PFSK-1 (cell line): Measurements from ENCODE around the gene BCAP31.

Experiments used
- FOXP2 ChIP-seq: optimal IDR thresholded peaks from 2 replicates; pipeline ENCODE3; 2011; ENCODE audit warnings: borderline replicate concordance, control low read depth, inconsistent platforms; ENCODE audit not compliant: insufficient read depth; ENCODE audit errors: extremely low read length, extremely low read depth
- POLR2AphosphoS5 ChIP-seq: IDR thresholded peaks from 2 replicates; pipeline ENCODE4 v1.6.1; 2012; ENCODE audit warnings: low read depth, mild to moderate bottlenecking, control low read depth, low read length, moderate library complexity
- REST ChIP-seq, 2 experiments: IDR thresholded peaks; 2 replicates each; pipeline versions ENCODE4 v1.6.1 to v1.8.0; 2011 to 2012; ENCODE audit warnings: low read depth in 2 of 2, low read length in 2 of 2, control low read depth in 1 of 2, inconsistent platforms in 1 of 2, mild to moderate bottlenecking in 1 of 2, moderate library complexity in 1 of 2; ENCODE audit not compliant: insufficient read depth in 1 of 2
- SIN3A ChIP-seq: IDR thresholded peaks from 2 replicates; pipeline ENCODE4 v1.6.1; 2012; ENCODE audit warnings: mild to moderate bottlenecking, low read length, moderate library complexity, borderline replicate concordance; ENCODE audit not compliant: insufficient read depth
- TAF1 ChIP-seq: IDR thresholded peaks from 2 replicates; pipeline ENCODE4 v1.6.1; 2012; ENCODE audit warnings: low read length, control low read depth, borderline replicate concordance; ENCODE audit not compliant: insufficient read depth

BCAP31 gene

GRCh38 chrX:153692611-153693156 lies 31.5 kb downstream of the BCAP31 start:
- TF ChIP-seq REST (IDR thresholded peaks at IDR 0.05; ENCODE audit: insufficient read depth in 1 of 2, low read depth in 2 of 2, low read length in 2 of 2) (no peak), POLR2AphosphoS5 (no peak; the same call in 1 of the 2 replicates), TAF1 (no peak), FOXP2 (no peak), SIN3A (no peak)

- TF ChIP-seq FOXP2, result no peak
Measured at GRCh38 chrX:153692003-153692402, 32.2 kb downstream of the BCAP31 start.

DNA sequence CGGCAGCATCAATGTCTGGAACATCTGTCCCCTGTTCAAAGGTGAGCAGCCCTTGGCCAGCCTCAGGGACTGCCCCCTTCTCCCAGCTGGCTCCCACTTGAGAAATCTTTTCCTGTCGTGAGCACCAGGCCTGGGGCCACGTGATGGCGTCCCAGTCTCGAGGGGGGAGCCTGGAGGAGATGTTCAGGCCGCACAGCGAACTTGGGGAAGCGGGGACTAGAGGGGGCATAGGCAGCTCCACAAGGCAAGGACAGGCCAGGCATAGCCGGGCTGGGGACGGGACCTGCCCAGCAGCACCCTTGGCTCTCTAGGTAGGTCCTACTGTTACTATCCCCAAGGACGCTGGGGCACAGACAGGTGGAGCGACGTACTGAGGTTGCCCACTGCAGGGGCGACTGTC lies 33.7 kb downstream of the BCAP31 start:
- TF ChIP-seq SIN3A (no peak), TAF1 (no peak), POLR2AphosphoS5 (no peak)

GRCh38 chrX:153689654-153690465 lies 34.3 kb downstream of the BCAP31 start:
- TF ChIP-seq REST (IDR thresholded peaks at IDR 0.05; ENCODE audit: insufficient read depth in 1 of 2, low read depth in 2 of 2, low read length in 2 of 2) (no peak), FOXP2 (no peak), TAF1 (no peak), POLR2AphosphoS5 (no peak), SIN3A (no peak)

GRCh38 chrX:153688911-153689590 lies 35.1 kb downstream of the BCAP31 start:
- TF ChIP-seq SIN3A (no peak), POLR2AphosphoS5 (no peak), REST (IDR thresholded peaks at IDR 0.05; ENCODE audit: insufficient read depth in 1 of 2, low read depth in 2 of 2, low read length in 2 of 2) (no peak), TAF1 (no peak), FOXP2 (no peak)

DNA sequence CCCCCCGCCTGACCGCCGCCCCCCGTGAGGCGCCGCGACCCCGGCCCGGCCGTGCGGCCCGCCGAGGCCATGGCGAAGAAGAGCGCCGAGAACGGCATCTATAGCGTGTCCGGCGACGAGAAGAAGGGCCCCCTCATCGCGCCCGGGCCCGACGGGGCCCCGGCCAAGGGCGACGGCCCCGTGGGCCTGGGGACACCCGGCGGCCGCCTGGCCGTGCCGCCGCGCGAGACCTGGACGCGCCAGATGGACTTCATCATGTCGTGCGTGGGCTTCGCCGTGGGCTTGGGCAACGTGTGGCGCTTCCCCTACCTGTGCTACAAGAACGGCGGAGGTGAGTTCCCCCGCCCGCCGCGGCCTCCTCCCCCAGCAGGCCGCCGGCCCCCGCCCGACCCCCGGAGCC lies 35.7 kb downstream of the BCAP31 start:
- no peak for TF ChIP-seq SIN3A
- TF ChIP-seq REST (IDR thresholded peaks at IDR 0.05; ENCODE audit: insufficient read depth in 1 of 2, low read depth in 2 of 2, low read length in 2 of 2), result no peak
- no peak for TF ChIP-seq FOXP2
- no peak for TF ChIP-seq TAF1
- TF ChIP-seq POLR2AphosphoS5, result no peak
